ENCODE measurements around the gene HOXD11.

HOXD11 gene

DNA sequence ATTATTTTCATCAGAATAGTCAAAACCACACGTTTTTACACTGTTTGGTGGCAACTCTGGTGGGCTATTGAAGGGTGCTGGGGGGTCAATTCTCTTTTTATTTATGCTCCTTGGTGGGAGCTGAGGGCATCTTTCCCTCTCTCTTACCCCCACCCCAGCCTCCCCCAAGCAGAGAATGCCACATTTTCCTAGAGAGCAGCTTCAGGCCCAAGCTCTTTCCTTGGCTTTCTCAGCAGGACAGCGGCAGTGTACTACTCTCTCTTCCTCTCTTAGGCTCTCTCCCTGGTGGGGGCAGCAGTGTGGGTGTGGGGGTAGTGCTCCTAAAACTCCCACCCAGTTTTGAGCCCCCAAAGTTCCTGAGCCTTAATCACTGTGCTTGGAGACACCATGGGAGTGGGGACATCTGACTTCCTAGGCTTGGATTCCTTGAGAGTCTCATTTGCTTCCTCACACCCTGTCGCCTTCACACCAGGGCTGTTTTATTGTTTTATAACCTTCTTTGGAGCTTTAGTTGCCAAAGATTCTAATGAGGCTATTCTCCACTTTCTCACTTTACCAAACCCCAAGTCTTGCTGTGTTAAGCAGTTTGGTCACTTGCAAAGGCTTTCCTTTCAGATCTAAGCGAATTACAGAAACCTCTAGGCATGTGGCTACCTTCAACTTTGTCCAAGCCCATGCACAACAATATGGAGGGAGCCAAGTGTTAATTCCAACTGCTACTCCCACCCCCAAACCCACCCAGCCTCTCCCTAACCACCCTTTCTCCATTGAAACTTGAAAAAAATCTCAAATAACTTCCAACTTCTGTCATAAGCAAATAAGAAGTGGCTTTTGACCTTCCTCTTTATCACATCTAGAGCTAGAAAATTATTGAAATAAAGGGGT is 38.2 kb downstream of the HOXD11 start:
- DNase-seq (ENCODE audit: insufficient read length) = no peak
- FAIRE-seq = no peak
- TF ChIP-seq POLR2A (IDR thresholded peaks at IDR 0.05; ENCODE audit: low read depth, low read length) (no peak), POLR2AphosphoS5 (IDR thresholded peaks at IDR 0.05; ENCODE audit: low read depth, low read length) (no peak), TAF1 (IDR thresholded peaks at IDR 0.05; ENCODE audit: borderline replicate concordance, low read depth, low read length) (no peak)

DNA sequence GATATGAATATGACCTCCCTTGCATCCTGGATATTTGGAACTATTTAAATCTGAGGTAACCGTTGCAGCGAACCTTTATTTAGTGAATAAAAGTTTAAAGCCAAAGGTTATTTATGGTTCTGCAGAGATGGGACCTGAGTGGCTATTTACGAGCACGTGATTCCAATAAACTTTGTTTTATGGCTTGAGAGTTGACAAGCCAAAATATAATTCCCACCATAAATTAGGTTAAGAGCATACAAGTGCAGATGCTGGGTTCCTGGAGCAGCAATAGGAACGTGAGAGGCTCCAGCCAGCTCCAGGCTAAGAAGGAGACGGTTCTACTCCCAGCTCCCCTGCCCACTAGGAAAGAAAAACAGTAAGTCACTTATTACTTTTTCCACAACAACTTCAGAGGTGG is 39.0 kb downstream of the HOXD11 start:
- TF ChIP-seq POLR2AphosphoS5 (IDR thresholded peaks at IDR 0.05; ENCODE audit: low read depth, low read length) (no peak), POLR2A (IDR thresholded peaks at IDR 0.05; ENCODE audit: low read depth, low read length) (no peak), TAF1 (IDR thresholded peaks at IDR 0.05; ENCODE audit: borderline replicate concordance, low read depth, low read length) (no peak)
- no peak for DNase-seq (ENCODE audit: insufficient read length)

DNA sequence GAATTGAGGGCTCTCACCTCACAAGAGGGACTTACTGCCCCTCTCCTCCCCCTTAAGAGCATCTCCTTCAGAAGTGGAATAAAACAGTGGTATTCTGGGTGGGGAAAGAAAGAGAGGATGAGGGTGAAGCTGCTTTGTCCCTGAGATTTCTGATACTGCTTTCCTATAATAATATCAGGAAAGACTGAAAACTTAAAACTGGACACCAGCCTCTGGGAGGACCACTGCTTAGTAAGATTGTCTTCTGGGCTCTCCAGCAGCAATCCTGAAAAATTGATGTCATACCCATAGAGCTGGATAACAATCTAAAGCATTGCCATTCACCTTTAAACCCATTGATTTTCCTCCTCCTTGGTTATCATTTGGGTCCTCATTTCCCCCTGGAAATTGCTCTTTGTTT is 39.6 kb downstream of the HOXD11 start:
- DNase-seq (ENCODE audit: insufficient read length) = no peak
- FAIRE-seq = no peak
- TF ChIP-seq TAF1 (IDR thresholded peaks at IDR 0.05; ENCODE audit: borderline replicate concordance, low read depth, low read length) = no peak
- TF ChIP-seq POLR2A (IDR thresholded peaks at IDR 0.05; ENCODE audit: low read depth, low read length) = no peak
- TF ChIP-seq POLR2AphosphoS5 (IDR thresholded peaks at IDR 0.05; ENCODE audit: low read depth, low read length) = no peak

More for the DNA sequence above, 39.0 kb downstream of the HOXD11 start:
- no peak for FAIRE-seq

DNA sequence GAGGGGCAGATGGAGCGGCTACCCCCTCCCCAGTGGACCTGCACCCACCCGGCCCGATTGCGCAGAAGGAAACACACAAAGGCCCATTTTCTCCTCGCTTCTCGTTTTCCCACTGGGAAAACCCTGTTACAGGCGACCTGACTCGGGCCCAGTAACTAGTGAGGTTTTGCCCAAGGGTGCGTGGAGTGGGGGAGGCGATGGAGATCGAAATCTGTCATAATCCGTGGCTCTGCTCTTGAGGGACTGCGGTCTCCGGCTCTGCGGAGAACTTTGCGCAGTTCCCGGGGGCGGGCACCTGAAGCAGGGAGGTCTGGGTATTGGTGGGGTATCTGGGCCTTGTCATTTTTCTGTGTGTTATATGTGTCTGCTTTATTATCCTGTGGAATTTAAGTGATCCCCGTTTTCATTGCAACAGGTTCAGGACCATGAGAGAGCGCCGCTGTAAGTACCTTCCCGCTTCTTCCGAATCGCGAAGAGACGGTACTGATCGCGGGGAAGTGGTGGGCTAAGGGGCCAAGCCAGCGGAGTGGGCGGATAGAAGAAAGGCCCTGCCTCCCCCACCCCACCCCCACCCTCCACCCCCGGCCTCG is 40.2 kb downstream of the HOXD11 start:
- no peak for FAIRE-seq
- TF ChIP-seq POLR2AphosphoS5 (IDR thresholded peaks at IDR 0.05; ENCODE audit: low read depth, low read length) (no peak), TAF1 (IDR thresholded peaks at IDR 0.05; ENCODE audit: borderline replicate concordance, low read depth, low read length) (no peak)
- no peak for DNase-seq (ENCODE audit: insufficient read length)

DNA sequence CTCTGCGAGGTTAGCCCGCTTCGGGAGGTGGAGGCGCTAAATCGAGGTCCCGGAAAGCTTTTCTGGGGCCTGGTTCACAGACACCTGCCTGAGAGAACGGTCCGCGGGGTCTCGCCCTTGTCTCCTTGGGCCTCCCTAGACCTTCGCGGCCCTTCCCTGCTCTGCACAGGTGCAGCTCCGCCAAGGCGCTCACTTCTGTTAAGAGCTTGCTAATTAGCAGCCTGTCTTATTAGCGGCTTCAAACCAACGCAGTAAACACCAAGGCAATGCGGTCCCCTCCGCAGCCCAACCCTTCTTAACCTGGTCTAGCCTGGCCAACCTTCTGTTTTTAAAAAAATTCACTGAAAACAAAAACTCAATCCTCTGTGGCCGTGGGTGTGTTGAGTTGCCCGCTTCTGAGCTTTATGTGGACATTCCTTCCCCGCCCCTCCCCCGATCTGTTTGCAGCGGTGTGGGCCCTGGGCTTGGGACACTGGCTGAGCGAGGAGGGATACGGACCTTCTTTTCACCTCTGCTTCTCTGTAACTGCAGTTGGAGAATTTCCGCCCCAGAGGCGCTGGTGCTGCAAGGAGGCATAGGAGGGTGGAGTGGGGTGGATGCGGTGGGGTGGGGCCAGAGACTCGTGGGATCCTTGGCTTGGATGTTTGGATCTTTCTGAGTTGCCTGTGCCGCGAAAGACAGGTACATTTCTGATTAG is 40.9 kb downstream of the HOXD11 start:
- DNase-seq (ENCODE audit: insufficient read length) (no peak), FAIRE-seq (no peak)
- TF ChIP-seq POLR2AphosphoS5 (IDR thresholded peaks at IDR 0.05; ENCODE audit: low read depth, low read length) (no peak), POLR2A (IDR thresholded peaks at IDR 0.05; ENCODE audit: low read depth, low read length) (no peak), TAF1 (IDR thresholded peaks at IDR 0.05; ENCODE audit: borderline replicate concordance, low read depth, low read length) (no peak)

DNA sequence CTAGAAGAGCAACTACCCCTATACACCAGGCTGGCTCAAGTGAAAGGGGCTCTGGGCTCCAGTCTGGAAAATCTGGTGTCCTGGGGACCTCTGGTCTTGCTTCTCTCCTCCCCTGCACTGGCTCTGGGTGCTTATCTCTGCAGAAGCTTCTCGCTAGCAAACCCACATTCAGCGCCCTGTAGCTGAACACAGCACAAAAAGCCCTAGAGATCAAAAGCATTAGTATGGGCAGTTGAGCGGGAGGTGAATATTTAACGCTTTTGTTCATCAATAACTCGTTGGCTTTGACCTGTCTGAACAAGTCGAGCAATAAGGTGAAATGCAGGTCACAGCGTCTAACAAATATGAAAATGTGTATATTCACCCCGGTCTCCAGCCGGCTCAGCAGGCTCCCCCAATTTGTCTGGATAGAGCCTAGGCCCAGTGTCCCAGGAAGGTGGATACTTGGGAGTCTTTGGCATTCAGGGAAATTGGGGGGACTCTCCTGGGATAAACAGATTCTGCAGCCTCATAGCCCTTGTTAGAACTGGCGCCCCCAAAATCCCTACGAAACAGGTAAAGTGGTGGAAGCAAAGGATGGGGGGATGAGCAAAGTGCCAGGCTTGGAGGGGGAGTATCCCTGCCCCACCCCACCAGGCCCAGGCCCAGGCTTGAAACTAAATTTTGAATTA is 41.8 kb downstream of the HOXD11 start:
- DNase-seq (ENCODE audit: insufficient read length) (no peak), FAIRE-seq (no peak)
- TF ChIP-seq TAF1 (IDR thresholded peaks at IDR 0.05; ENCODE audit: borderline replicate concordance, low read depth, low read length) (no peak), POLR2A (IDR thresholded peaks at IDR 0.05; ENCODE audit: low read depth, low read length) (no peak), POLR2AphosphoS5 (IDR thresholded peaks at IDR 0.05; ENCODE audit: low read depth, low read length) (no peak)

DNA sequence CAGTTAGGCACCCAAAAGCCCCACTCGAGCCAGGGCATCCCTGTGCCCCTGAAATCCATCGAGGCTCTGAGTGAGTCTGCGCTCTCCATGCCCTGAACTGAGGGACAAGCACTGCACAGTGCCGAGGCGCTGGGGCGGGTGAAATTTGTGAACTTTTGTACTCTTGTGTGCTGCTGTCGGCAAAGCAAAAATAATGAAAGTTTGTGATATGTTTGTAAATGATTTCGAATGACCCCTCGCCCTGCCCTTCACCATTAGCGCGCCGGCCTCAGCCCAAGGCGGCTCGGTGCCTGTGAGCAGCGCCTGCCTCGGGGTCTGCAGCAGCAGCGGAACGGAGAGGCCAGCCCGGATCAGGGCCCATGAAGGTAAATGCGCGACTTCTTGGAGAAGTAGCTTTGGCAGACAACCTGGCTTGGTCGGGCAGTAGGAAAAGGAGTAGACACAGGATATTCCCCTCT is 42.4 kb downstream of the HOXD11 start:
- no peak for FAIRE-seq
- no peak for DNase-seq (ENCODE audit: insufficient read length)
- no peak for TF ChIP-seq POLR2AphosphoS5 (IDR thresholded peaks at IDR 0.05; ENCODE audit: low read depth, low read length)
- no peak for TF ChIP-seq POLR2A (IDR thresholded peaks at IDR 0.05; ENCODE audit: low read depth, low read length)
- no peak for TF ChIP-seq TAF1 (IDR thresholded peaks at IDR 0.05; ENCODE audit: borderline replicate concordance, low read depth, low read length)

DNA sequence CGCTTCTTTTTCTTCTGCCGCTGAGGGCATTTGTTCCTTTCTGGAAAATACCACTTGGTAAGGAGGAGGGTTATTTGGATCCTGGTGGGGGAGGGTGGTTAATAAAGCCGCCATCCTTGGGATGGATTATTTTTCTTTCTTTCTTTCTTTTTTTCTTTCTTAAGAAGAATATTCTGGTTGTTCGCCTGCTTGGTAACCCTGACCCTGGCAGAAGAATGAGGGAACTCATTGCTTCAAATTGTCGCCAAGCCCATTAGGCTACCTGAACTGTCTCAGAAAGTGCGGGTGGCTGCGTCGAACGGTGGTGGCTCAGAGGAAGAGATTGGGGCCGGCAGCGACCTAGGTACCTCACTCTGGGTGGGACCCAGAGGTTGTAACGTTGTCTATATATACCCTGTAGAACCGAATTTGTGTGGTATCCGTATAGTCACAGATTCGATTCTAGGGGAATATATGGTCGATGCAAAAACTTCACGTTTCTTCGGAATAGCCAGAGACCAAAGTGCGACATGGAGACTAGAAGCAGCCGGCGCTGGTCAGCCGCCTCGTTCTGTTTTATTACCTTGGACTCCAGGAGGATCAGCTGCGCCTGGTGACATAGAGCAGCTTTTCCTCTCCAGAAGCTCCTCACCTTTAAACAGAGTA is 43.0 kb downstream of the HOXD11 start:
- TF ChIP-seq TAF1 (IDR thresholded peaks at IDR 0.05; ENCODE audit: borderline replicate concordance, low read depth, low read length) = no peak
- no peak for TF ChIP-seq POLR2A (IDR thresholded peaks at IDR 0.05; ENCODE audit: low read depth, low read length)
- TF ChIP-seq POLR2AphosphoS5 (IDR thresholded peaks at IDR 0.05; ENCODE audit: low read depth, low read length) = no peak
- no peak for DNase-seq (ENCODE audit: insufficient read length)
- FAIRE-seq = no peak

DNA sequence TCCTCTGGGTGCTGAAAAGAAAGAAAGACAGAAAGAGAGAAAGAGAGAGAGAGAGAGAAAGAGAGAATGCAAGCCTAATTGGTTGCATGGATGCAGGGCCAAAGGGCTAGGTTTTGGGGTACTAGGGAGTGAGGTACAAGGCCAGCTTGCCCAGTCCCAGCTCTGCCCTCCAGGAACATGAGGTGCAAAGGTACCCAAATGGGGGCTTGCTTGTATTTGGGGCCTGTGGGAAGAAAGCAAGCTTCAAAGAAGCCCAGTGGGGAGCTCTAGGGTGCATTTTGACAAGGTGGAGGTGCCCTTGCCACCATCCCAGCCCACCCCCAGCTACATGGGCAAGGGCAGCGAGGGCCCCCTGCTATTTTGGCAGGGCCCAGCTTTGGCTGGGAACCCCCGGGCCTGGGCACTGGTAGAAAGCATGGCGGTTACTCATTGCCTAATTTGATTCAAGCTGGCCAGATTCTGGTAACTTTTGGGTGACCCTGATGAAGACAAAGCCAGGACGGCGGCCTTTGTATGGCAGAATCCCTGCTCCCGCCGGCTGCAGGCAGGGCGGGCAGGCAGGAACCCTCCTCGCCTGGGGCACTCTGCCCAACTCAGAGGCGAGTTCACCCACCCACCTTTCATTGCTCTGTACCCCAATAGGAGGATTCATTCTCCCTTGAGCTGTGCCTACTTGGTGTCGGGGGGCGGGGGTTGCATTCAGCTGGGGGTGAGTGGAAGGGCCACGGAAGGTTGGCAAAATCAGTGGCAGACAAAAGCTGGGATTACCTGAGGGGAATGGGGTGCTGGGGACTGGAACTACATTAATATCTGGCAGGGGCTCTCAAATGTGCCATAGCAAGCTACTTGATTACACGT is 43.7 kb downstream of the HOXD11 start:
- FAIRE-seq = no peak
- TF ChIP-seq POLR2A (IDR thresholded peaks at IDR 0.05; ENCODE audit: low read depth, low read length) (no peak), POLR2AphosphoS5 (IDR thresholded peaks at IDR 0.05; ENCODE audit: low read depth, low read length) (no peak), TAF1 (IDR thresholded peaks at IDR 0.05; ENCODE audit: borderline replicate concordance, low read depth, low read length) (no peak)

More for the DNA sequence above, 43.7 kb downstream of the HOXD11 start:
- DNase-seq (ENCODE audit: insufficient read length) = no peak

Measured in GM12892 (cell line).